ENCODE data around the gene MAD2L2. TPM values are rescaled to one million over a fixed set of nuclear protein-coding genes. Genes with fewer than 3 reads are reported as not detected.
A peak's percentile ranks its signal among the peaks of the same experiment; 100 is the strongest.

The MAD2L2 gene
- total and polyA plus RNA-seq, 2 donors (not counting 1 experiment from before 2014, with no cell fraction given): 35.0 to 48.9 TPM

DNA sequence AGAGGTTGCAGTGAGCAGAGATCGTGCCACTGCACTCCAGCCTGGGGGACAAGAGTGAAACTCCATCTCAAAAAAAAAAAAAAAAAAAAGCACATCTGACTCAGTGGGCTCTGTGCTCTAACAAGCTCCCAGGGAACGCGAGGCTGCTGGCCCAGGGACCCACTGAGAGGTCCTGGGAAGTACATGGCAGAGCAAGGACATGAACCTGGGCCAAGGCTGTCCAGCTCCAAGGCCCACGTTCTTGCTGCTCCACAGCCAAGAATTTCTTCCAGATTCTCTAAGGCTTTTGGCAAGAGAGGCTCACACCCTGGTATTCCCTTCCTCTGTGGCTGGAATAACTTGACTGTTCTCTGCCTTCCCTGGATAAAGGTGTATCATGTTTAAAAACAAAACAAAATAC is 39.6 kb upstream of the MAD2L2 start:
- no peaks in the 10 kb centered on the region for H3K79me2 ChIP-seq (ENCODE audit: control insufficient read depth, insufficient read depth, low read length)
- no peaks in the 10 kb centered on the region for H4K20me1 ChIP-seq (ENCODE audit: control insufficient read depth, extremely low read depth, insufficient read depth, low read length)
- no peak for DNase-seq (ENCODE audit: low read depth in 2 of 2)
- H3K4me2 ChIP-seq (ENCODE audit: extremely low read depth, insufficient read depth, low read length): no peak overlapping the region
- H3K9me3 ChIP-seq (ENCODE audit: control insufficient read depth, insufficient read depth, low read depth, low read length): no peaks in the 10 kb centered on the region
- H3K27me3 ChIP-seq (ENCODE audit: control insufficient read depth, insufficient read depth, low read length): peaks cover 5% of the 10 kb centered on the region
- TF ChIP-seq CTCF (conservative IDR thresholded peaks at IDR 0.05 in 1 of 2, IDR thresholded peaks at IDR 0.05 in 1 of 2; ENCODE audit: low read depth in 1 of 2, low read length in 2 of 2) (no peak), EZH2 (IDR thresholded peaks at IDR 0.05; ENCODE audit: low read length, missing control alignments) (no peak)
- H3K9ac ChIP-seq (ENCODE audit: insufficient read depth, low read length): no peak overlapping the region
- no peak overlapping the region for H3K4me3 ChIP-seq (replicated peaks in 1 of 4; ENCODE audit: control extremely low read depth in 1 of 4, insufficient read depth in 1 of 4, low read depth in 3 of 4, low read length in 4 of 4)
- H2AFZ ChIP-seq (ENCODE audit: low read length): no peak overlapping the region
- H3K27ac ChIP-seq (ENCODE audit: insufficient read depth, low read length): no peak overlapping the region
- no peaks in the 10 kb centered on the region for H3K4me1 ChIP-seq (ENCODE audit: control insufficient read depth, extremely low read depth, insufficient read depth, low read length)
- H3K36me3 ChIP-seq (ENCODE audit: control insufficient read depth, insufficient read depth, low read length): no peaks in the 10 kb centered on the region

GRCh38 chr1:11720033-11720376 is 39.1 kb upstream of the MAD2L2 start:
- Histone ChIP-seq H3K4me2 (ENCODE audit: extremely low read depth, insufficient read depth, low read length) (peak overlapping the region; percentile 75), H3K4me3 (replicated peaks in 1 of 4; ENCODE audit: control extremely low read depth in 1 of 4, insufficient read depth in 1 of 4, low read depth in 3 of 4, low read length in 4 of 4) (no peak overlapping the region)

GRCh38 chr1:11719313-11720032 is 38.5 kb upstream of the MAD2L2 start:
- H3K9ac ChIP-seq (ENCODE audit: insufficient read depth, low read length): no peak overlapping the region
- H2AFZ ChIP-seq (ENCODE audit: low read length): peak overlapping the region; percentile 65
- no peaks in the 10 kb centered on the region for H3K36me3 ChIP-seq (ENCODE audit: control insufficient read depth, insufficient read depth, low read length)
- H3K4me1 ChIP-seq (ENCODE audit: control insufficient read depth, extremely low read depth, insufficient read depth, low read length): no peaks in the 10 kb centered on the region
- peak; percentile 46 to 72 for DNase-seq (ENCODE audit: low read depth in 2 of 2)
- peak overlapping the region; percentile 75 for H3K4me2 ChIP-seq (ENCODE audit: extremely low read depth, insufficient read depth, low read length)
- H4K20me1 ChIP-seq (ENCODE audit: control insufficient read depth, extremely low read depth, insufficient read depth, low read length): no peaks in the 10 kb centered on the region
- H3K27me3 ChIP-seq (ENCODE audit: control insufficient read depth, insufficient read depth, low read length): peaks cover 5% of the 10 kb centered on the region
- H3K9me3 ChIP-seq (ENCODE audit: control insufficient read depth, insufficient read depth, low read depth, low read length): no peaks in the 10 kb centered on the region
- H3K79me2 ChIP-seq (ENCODE audit: control insufficient read depth, insufficient read depth, low read length): no peaks in the 10 kb centered on the region
- peak overlapping the region in 3 of 4 experiments; percentile 17 to 42 (median 30) for H3K4me3 ChIP-seq (replicated peaks in 1 of 4; ENCODE audit: control extremely low read depth in 1 of 4, insufficient read depth in 1 of 4, low read depth in 3 of 4, low read length in 4 of 4)
- TF ChIP-seq CTCF (conservative IDR thresholded peaks at IDR 0.05 in 1 of 2, IDR thresholded peaks at IDR 0.05 in 1 of 2; ENCODE audit: low read depth in 1 of 2, low read length in 2 of 2) (peak; percentile 98 to 99), EZH2 (IDR thresholded peaks at IDR 0.05; ENCODE audit: low read length, missing control alignments) (no peak)
- no peak overlapping the region for H3K27ac ChIP-seq (ENCODE audit: insufficient read depth, low read length)

More at GRCh38 chr1:11720033-11720376, 39.1 kb upstream of the MAD2L2 start:
- no peak overlapping the region for H3K27ac ChIP-seq (ENCODE audit: insufficient read depth, low read length)
- H4K20me1 ChIP-seq (ENCODE audit: control insufficient read depth, extremely low read depth, insufficient read depth, low read length): no peaks in the 10 kb centered on the region
- H3K27me3 ChIP-seq (ENCODE audit: control insufficient read depth, insufficient read depth, low read length): peaks cover 5% of the 10 kb centered on the region
- TF ChIP-seq EZH2 (IDR thresholded peaks at IDR 0.05; ENCODE audit: low read length, missing control alignments) (no peak), CTCF (conservative IDR thresholded peaks at IDR 0.05 in 1 of 2, IDR thresholded peaks at IDR 0.05 in 1 of 2; ENCODE audit: low read depth in 1 of 2, low read length in 2 of 2) (no peak)
- H3K4me1 ChIP-seq (ENCODE audit: control insufficient read depth, extremely low read depth, insufficient read depth, low read length): no peaks in the 10 kb centered on the region
- no peaks in the 10 kb centered on the region for H3K79me2 ChIP-seq (ENCODE audit: control insufficient read depth, insufficient read depth, low read length)
- H2AFZ ChIP-seq (ENCODE audit: low read length): no peak overlapping the region
- no peaks in the 10 kb centered on the region for H3K9me3 ChIP-seq (ENCODE audit: control insufficient read depth, insufficient read depth, low read depth, low read length)
- DNase-seq (ENCODE audit: low read depth in 2 of 2): no peak
- H3K36me3 ChIP-seq (ENCODE audit: control insufficient read depth, insufficient read depth, low read length): no peaks in the 10 kb centered on the region
- H3K9ac ChIP-seq (ENCODE audit: insufficient read depth, low read length): no peak overlapping the region

All from fibroblast of lung (primary cell).